Right cardiac atrium (tissue), 5 donors: ENCODE measurements around the gene HPS6. TPM values are rescaled to one million over a fixed set of nuclear protein-coding genes. Genes with fewer than 3 reads are reported as not detected.
"Not testable (repeated sequence)": the region's sequence is repeated elsewhere in the genome, so short reads cannot be mapped to it uniquely, and the experiment has no call there.

Source experiments
- ATAC-seq, 2 donors: fragments of 200-7000 bp; cut with Tn5 transposase; one replicate each; pipeline versions ENCODE4 v1.8.0 to v1.9.1; 2020; ENCODE audit warnings: moderate library complexity in 2 of 2, mild to moderate bottlenecking in 1 of 2
- DNase-seq, 3 donors: peaks; one replicate each; pipeline ENCODE4 v3.0.0-alpha.2; 2020
- H3K27ac ChIP-seq: one replicate; pipeline ENCODE4 v1.5.1; 2013; ENCODE audit warnings: mild to moderate bottlenecking, low read length, control low read depth, moderate library complexity
- H3K27me3 ChIP-seq: one replicate; pipeline ENCODE4 v1.6.1; 2013; ENCODE audit not compliant: control insufficient read depth, insufficient read depth
- H3K4me1 ChIP-seq: one replicate; pipeline ENCODE4 v1.6.1; 2013; ENCODE audit warnings: low read length; ENCODE audit not compliant: control insufficient read depth, insufficient read depth
- H3K4me3 ChIP-seq: one replicate; pipeline ENCODE4 v1.5.1; 2013; ENCODE audit warnings: low read length, control low read depth
- H3K9me3 ChIP-seq: one replicate; pipeline ENCODE4 v1.6.1; 2013; ENCODE audit warnings: low read length; ENCODE audit not compliant: control insufficient read depth
- WGBS: extraction: QIAGEN DNeasy Blood & Tissue Kit; methylation state at CpG from one replicate; pipeline ENCODE4 v1.1.7; 2013; 5-methylcytosine and 5-hydroxymethylcytosine counted together
- intact Hi-C, 4 donors: fragments of 100-400 bp; cut with DNase I; formaldehyde crosslinking; loops; one replicate each; pipeline versions ENCODE4 v1.11.0 to v1.14.0; 2022 to 2023
- long read RNA-seq, 4 donors: library from polyadenylated mRNA; unstranded; transcript quantifications; one replicate each; pipeline ENCODE4 v2.0.0, GENCODE V29; 2020 to 2021
- polyA plus RNA-seq: library from polyadenylated mRNA; stranded (reverse); fragments of 200-250 nt; gene quantifications from one replicate; pipeline ENCODE4 v1.2.3, GENCODE V29; 2013
- total RNA-seq, 4 donors: library from RNA; stranded (reverse); fragmentation: NEBNext Ultra II Directional; extraction: Animal tissue kit (Norgen Biotek cat#: 25700); gene quantifications; one replicate each; pipeline ENCODE4 v1.2.1, GENCODE V29; 2021
- donor health status: healthy with polysubstance abuse.
- donor health status: DM: no; HTN: yes; CAD: no.
- donor health status: DM: no; HTN: no; CAD: no.
- donor health status: DM: no; HTN: yes; CAD: no; lungs with severe emphysema.
- donor health status: DM: yes; HTN: yes; CAD: no.

Gene HPS6
- 10 to 100 TPM; 10.5 to 12.0 (median 11.1) TPM for total RNA-seq
- polyA plus RNA-seq: 8.6 TPM
- long read RNA-seq, donor 1, transcript HPS6-201 (1 exons, 2,649 nt): major isoform, 71 of 71 reads
- long read RNA-seq, donor 1, partial matches to known transcripts: 0 of 71 reads
- long read RNA-seq, donor 1, other reads (novel, unspliced or antisense): 0 of 71 reads
- long read RNA-seq, donor 2, transcript HPS6-201 (1 exons, 2,649 nt): major isoform, 49 of 50 reads
- long read RNA-seq, donor 2, partial matches to known transcripts: 0 of 50 reads
- long read RNA-seq, donor 2, other reads (novel, unspliced or antisense): 1 of 50 reads
- long read RNA-seq, donor 3, partial matches to known transcripts: 0 of 3 reads
- long read RNA-seq, donor 3, other reads (novel, unspliced or antisense): 2 of 3 reads
- long read RNA-seq, donor 4, transcript HPS6-201 (1 exons, 2,649 nt): major isoform, 25 of 25 reads
- long read RNA-seq, donor 4, partial matches to known transcripts: 0 of 25 reads
- long read RNA-seq, donor 4, other reads (novel, unspliced or antisense): 0 of 25 reads

GRCh38 chr10:102064868-102065560 lies at the start of gene HPS6:
TSS of gene HPS6 (plus strand) at chr10:102065349. CDS start at chr10:102065475, 126 bp downstream.
- intact Hi-C loops: no loop called here
- peaks cover 12% of the 10 kb centered on the region for H3K4me1 ChIP-seq
- 1% methylated on average over 61 of the region's 61 CpGs for WGBS

DNA sequence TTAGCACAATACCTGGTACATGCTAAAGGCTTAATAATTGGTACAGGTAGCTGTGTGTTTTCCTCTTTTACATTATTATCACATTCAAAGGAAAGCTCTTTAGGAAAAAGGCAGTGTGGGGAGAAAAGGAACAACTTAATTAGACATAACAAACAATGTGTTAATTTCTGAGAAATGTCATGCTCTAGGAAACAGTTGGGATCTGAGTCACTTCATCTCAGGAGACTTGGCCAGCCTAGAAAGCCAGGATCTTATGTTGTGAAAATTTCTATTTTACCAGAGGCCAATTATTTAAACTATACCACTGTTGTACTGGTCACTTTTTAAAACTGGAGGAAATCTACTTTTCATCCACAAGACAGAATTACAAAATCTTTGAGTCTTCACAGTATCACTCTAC lies 48.7 kb upstream of the HPS6 start:
- Histone ChIP-seq H3K9me3 (no peaks in the 10 kb centered on the region), H3K27me3 (no peaks in the 10 kb centered on the region), H3K4me1 (no peaks in the 10 kb centered on the region), H3K27ac (no peak overlapping the region), H3K4me3 (no peak overlapping the region)
- ATAC-seq: no peak
- intact Hi-C loops: no loop called here
- no peak for DNase-seq

More at GRCh38 chr10:102064868-102065560, at the start of gene HPS6:
- Histone ChIP-seq H3K9me3 (no peaks in the 10 kb centered on the region), H3K27me3 (no peaks in the 10 kb centered on the region), H3K27ac (peak within 1 kb of the TSS; percentile 88), H3K4me3 (peak within 1 kb of the TSS; percentile 84)
- ATAC-seq: peak; percentile 98
- peak; percentile 95 to 98 (median 97) for DNase-seq

DNA sequence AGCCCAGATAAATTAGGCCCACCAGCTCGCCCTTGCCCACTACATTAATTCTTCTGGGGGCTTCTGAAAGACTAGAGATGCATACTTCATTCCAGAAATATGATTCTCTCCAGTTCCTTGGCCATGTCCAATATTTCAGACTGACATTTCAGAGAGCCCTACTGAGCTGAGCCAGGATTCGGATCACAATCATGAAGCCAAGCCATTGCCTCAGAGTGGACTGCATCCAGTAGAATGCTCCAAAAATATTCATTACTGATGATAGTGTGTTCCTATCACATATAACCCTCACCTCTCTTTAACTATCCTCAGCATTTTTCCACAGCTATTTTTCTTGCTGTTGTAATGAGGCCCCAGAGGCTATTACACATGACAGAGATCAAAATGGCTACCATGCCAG lies 47.9 kb upstream of the HPS6 start:
- no peak for DNase-seq
- peak in 1 of 2 donors; percentile 66 for ATAC-seq
- H3K9me3 ChIP-seq: no peaks in the 10 kb centered on the region
- H3K4me3 ChIP-seq: no peak overlapping the region
- H3K4me1 ChIP-seq: no peaks in the 10 kb centered on the region
- intact Hi-C loops: no loop called here
- 65% methylated on average over 2 of the region's 2 CpGs for WGBS
- no peaks in the 10 kb centered on the region for H3K27me3 ChIP-seq
- no peak overlapping the region for H3K27ac ChIP-seq

GRCh38 chr10:102020938-102021337 lies 44.2 kb upstream of the HPS6 start:
- WGBS: 99% methylated on average over 2 of the region's 2 CpGs
- Histone ChIP-seq H3K27me3 (no peaks in the 10 kb centered on the region), H3K4me3 (no peak overlapping the region), H3K27ac (no peak overlapping the region), H3K9me3 (no peaks in the 10 kb centered on the region), H3K4me1 (no peaks in the 10 kb centered on the region)
- ATAC-seq (no peak), DNase-seq (no peak)
- intact Hi-C loops: no loop called here

DNA sequence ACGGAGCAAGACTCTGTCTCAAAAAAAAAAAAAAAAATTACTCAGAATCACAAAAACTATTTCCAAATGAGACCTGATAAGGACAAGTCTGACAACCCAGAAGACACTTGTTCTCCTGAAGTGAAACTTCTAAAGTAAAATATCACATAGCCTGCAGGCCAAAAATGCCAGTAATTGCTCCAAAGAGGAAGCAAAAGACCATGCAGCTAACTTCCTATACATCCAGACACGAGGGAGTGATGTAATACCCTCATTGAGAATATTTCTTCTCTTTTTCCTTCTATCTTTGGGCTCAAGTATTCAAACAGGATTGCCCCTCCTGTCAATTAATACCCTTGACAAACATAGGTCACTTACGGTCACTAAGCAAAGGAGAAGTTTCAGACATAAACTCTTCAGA lies 40.4 kb upstream of the HPS6 start:
- intact Hi-C loops: no loop called here
- Histone ChIP-seq H3K27ac (no peak overlapping the region), H3K9me3 (no peaks in the 10 kb centered on the region), H3K4me1 (no peaks in the 10 kb centered on the region), H3K4me3 (no peak overlapping the region), H3K27me3 (no peaks in the 10 kb centered on the region)
- ATAC-seq: no peak
- 80% methylated on average over 3 of the region's 3 CpGs for WGBS
- no peak for DNase-seq

DNA sequence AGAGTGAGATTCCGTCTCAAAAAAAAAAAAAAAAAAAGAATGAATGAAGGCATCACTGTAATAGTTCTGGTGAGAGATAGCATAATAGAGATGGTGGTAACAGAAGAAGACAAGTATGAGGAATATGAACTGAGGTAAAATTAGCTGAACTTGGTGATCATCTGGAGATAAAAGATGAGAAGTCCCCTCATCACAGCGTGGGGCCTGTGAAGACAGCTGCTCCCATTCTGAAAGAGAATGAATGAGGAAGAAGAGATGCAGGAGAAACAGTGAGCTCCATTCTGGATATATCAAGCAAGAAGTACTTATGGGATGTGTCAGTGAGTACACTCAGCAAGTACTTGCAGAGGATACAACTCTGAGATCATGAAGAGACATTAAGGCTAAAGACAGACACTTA lies 37.9 kb upstream of the HPS6 start:
- H3K27me3 ChIP-seq: no peaks in the 10 kb centered on the region
- DNase-seq (no peak), ATAC-seq (no peak)
- H3K27ac ChIP-seq: no peak overlapping the region
- H3K4me1 ChIP-seq: no peaks in the 10 kb centered on the region
- intact Hi-C loops: no loop called here
- no peak overlapping the region for H3K4me3 ChIP-seq
- WGBS: 95% methylated on average over 2 of the region's 2 CpGs
- H3K9me3 ChIP-seq: no peaks in the 10 kb centered on the region

DNA sequence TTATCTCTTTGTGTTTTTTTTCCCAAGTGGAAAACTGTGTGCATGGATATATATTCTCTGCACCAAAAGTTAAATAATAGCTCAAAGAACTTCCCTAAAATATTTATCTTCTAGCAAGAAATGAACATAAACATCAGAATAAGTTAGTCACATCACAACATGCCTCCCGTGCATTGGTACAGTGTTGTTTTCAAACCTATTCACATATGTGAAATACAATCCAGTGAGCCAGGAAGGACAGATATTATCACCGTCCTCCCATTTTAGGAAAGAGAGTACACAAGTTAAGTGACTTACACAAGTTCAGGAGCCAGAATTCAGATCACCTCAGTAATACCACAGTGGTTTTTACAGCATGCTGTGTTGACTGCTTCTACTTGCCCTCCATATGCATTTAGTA lies 31.4 kb upstream of the HPS6 start:
- 95% methylated on average over 2 of the region's 2 CpGs for WGBS
- ATAC-seq (no peak), DNase-seq (no peak)
- no peaks in the 10 kb centered on the region for H3K9me3 ChIP-seq
- no peak overlapping the region for H3K27ac ChIP-seq
- H3K4me1 ChIP-seq: no peaks in the 10 kb centered on the region
- intact Hi-C loops: no loop called here
- no peak overlapping the region for H3K4me3 ChIP-seq
- H3K27me3 ChIP-seq: no peaks in the 10 kb centered on the region

GRCh38 chr10:102035807-102036206 lies 29.3 kb upstream of the HPS6 start:
- H3K9me3 ChIP-seq, ATAC-seq, intact Hi-C loops, H3K4me3 ChIP-seq, H3K4me1 ChIP-seq, H3K27me3 ChIP-seq, H3K27ac ChIP-seq: not testable (repeated sequence)
- WGBS: 93% methylated on average over 30 of the region's 33 CpGs
- peak in 2 of 3 donors; percentile 45 to 64 for DNase-seq

DNA sequence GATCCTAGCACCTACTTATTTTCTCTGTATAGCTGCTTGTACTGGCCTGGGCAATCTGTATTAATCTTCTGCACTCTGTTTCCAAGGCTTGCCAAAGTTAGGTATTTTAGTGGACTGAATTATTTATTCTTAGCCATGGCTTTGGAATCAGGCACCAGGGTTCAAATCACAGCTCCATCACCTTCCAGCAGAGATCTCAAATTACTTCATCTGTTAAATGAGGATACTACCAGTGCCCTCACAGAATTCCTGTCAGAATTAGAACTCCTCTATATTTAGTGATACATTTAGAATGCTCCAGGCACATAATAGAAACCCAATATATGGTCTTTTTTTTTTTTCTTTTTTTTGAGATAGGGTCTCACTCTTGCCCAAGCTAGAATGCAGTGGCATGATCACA lies 26.7 kb upstream of the HPS6 start:
- DNase-seq: no peak
- Histone ChIP-seq H3K9me3 (no peaks in the 10 kb centered on the region), H3K27ac (no peak overlapping the region), H3K4me1 (peaks cover 1% of the 10 kb centered on the region), H3K27me3 (no peaks in the 10 kb centered on the region), H3K4me3 (no peak overlapping the region)
- intact Hi-C loops: no loop called here
- no peak for ATAC-seq

DNA sequence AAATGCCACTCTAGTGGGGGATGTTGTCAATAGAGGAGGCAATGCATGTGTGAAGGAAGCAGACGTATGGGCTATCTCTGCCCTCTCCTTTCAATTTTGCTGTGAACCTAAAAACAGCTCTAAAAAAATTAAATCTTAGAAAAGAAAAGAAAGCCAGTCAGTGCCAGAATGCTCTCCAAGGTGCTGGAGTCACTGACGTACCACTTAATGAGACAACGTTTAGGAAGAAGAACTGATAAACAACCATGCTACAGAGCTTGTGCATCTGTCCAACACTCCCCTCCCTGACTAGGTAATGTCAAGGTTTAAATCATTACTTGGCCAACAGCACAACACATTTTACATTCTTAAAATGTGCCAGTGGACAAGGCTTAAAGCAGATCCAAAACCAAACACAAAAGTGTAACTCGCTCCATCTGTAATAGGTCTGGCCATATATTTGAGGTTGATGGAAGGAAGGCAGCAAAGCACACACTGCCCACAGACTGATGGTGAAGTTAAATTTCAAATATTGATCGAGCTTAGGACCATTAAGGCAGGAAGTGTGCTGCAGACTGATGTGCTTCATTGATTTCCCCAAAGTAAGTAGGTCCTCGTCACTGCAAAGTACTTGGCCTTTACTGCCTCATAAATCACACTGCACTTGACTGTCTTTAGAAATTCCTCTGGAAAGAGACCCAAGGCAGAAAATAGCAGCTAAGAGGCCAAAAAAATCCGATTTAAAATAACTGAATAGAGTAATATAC lies 24.7 kb upstream of the HPS6 start:
- ATAC-seq: no peak
- Histone ChIP-seq H3K27ac (no peak overlapping the region), H3K27me3 (no peaks in the 10 kb centered on the region), H3K4me1 (peaks cover 1% of the 10 kb centered on the region), H3K4me3 (no peak overlapping the region), H3K9me3 (no peaks in the 10 kb centered on the region)
- DNase-seq: no peak
- WGBS: 63% methylated on average over 7 of the region's 7 CpGs
- intact Hi-C loops: no loop called here

GRCh38 chr10:102045292-102045691 lies 19.9 kb upstream of the HPS6 start:
- Histone ChIP-seq H3K27me3 (no peaks in the 10 kb centered on the region), H3K4me1 (peaks cover 1% of the 10 kb centered on the region), H3K4me3 (no peak overlapping the region), H3K9me3 (no peaks in the 10 kb centered on the region), H3K27ac (no peak overlapping the region)
- no peak for DNase-seq
- intact Hi-C loops: no loop called here
- ATAC-seq: no peak
- WGBS: 63% methylated on average over 3 of the region's 3 CpGs
